SK-N-SH (cell line): Measurements from ENCODE around the gene ROR2.

Experiments used
- MAX ChIP-seq: IDR thresholded peaks from 2 replicates; pipeline ENCODE4 v1.4.0; 2012; ENCODE audit warnings: low read depth
- POLR2AphosphoS5 ChIP-seq: IDR thresholded peaks from 2 replicates; pipeline ENCODE4 v1.6.1; 2012; ENCODE audit warnings: low read depth, low read length
- RFX5 ChIP-seq: IDR thresholded peaks from 2 replicates; pipeline ENCODE4 v1.6.1; 2012; ENCODE audit warnings: mild to moderate bottlenecking, improper control_type of control experiment, low read length
- YY1 ChIP-seq: IDR thresholded peaks from 2 replicates; pipeline ENCODE4 v1.4.0; 2012; ENCODE audit warnings: low read depth, mild to moderate bottlenecking

DNA sequence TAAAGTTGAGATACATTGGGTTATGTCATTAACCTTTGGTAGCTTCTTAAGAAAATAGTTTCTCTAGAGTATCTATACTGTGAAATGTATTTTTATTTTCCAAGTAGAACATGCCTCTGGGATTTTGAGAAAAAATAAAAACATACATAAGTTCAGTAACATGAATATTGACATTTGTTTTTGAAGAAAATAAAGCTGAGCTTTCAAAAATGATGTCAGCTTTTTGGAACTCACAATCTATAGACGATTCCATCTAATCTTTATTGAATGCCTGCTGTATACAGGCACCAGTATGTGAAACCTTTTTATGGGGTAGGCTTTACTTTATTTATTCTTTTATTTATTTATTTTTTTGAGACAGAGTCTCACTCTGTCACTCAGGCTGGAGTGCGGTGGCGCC is 350.5 kb downstream of the ROR2 start:
- no peak for TF ChIP-seq POLR2AphosphoS5
- TF ChIP-seq YY1 = no peak
- TF ChIP-seq MAX = no peak
- no peak for TF ChIP-seq RFX5
